Natural killer cell (primary cell): ENCODE data around the gene PLD1. TPM values are rescaled to one million over a fixed set of nuclear protein-coding genes. Genes with fewer than 3 reads are reported as not detected.

ENCODE experiments used
- ATAC-seq, 3 donors: fragments of 150-1000 bp in 2 of 3; fragments of 200-7000 bp in 1 of 3; cut with Tn5 transposase; 1 replicate in 1 of 3; 2 replicates in 2 of 3; pipeline ENCODE4 v1.10.0; 2021; ENCODE audit warnings: mild to moderate bottlenecking in 2 of 3, moderate library complexity in 2 of 3
- DNase-seq, 2 donors: peaks; one replicate each; pipeline versions ENCODE4 v3.0.0 to v3.0.0-alpha.2; 2013 to 2021; ENCODE audit warnings: mixed read lengths in 1 of 2
- H3K27ac ChIP-seq: one replicate; pipeline ENCODE4 v1.5.1; 2013; ENCODE audit warnings: mild to moderate bottlenecking, low read length
- H3K27me3 ChIP-seq: one replicate; pipeline ENCODE4 v1.6.1; 2013; ENCODE audit warnings: low read length; ENCODE audit not compliant: control insufficient read depth, insufficient read depth
- H3K36me3 ChIP-seq: one replicate; pipeline ENCODE4 v1.6.1; 2013; ENCODE audit warnings: low read length; ENCODE audit not compliant: control insufficient read depth, insufficient read depth
- H3K4me1 ChIP-seq: one replicate; pipeline ENCODE4 v1.6.1; 2013; ENCODE audit warnings: low read length; ENCODE audit not compliant: control insufficient read depth, insufficient read depth
- H3K4me3 ChIP-seq: one replicate; pipeline ENCODE4 v1.5.1; 2013; ENCODE audit warnings: low read length
- H3K9me3 ChIP-seq: one replicate; pipeline ENCODE4 v1.6.1; 2013; ENCODE audit warnings: low read length; ENCODE audit not compliant: control insufficient read depth, insufficient read depth
- H3K27ac Mint-ChIP-seq, 2 donors: one replicate each; pipeline ENCODE4 v1.8.0; 2022; ENCODE audit warnings: mild to moderate bottlenecking in 2 of 2, mixed read lengths in 2 of 2, moderate library complexity in 1 of 2
- H3K27me3 Mint-ChIP-seq, 2 donors: one replicate each; pipeline ENCODE4 v1.8.0; 2022; ENCODE audit warnings: low read depth in 2 of 2, mixed read lengths in 2 of 2
- H3K36me3 Mint-ChIP-seq: one replicate; pipeline ENCODE4 v1.8.0; 2022; ENCODE audit warnings: mixed read lengths
- H3K4me1 Mint-ChIP-seq, 2 donors: one replicate each; pipeline ENCODE4 v1.8.0; 2022; ENCODE audit warnings: mixed read lengths in 2 of 2
- H3K4me3 Mint-ChIP-seq: one replicate; pipeline ENCODE4 v1.8.0; 2022; ENCODE audit warnings: mild to moderate bottlenecking, moderate library complexity, mixed read lengths
- H3K9me3 Mint-ChIP-seq, 2 donors: one replicate each; pipeline ENCODE4 v1.8.0; 2022; ENCODE audit warnings: mixed read lengths in 2 of 2
- WGBS: methylation state at CpG from one replicate; pipeline ENCODE4 v1.1.7; 2013; ENCODE audit warnings: missing lambda C conversion rate; ENCODE audit not compliant: insufficient coverage; 5-methylcytosine and 5-hydroxymethylcytosine counted together
- intact Hi-C: fragments of 100-400 bp; cut with micrococcal nuclease; formaldehyde crosslinking; loops from one replicate; pipeline ENCODE4 v1.14.2; 2022
- total RNA-seq, 4 donors: library from RNA; stranded (reverse); fragments of 120-200 nt in 1 of 4; gene quantifications; one replicate each; pipeline versions ENCODE4 v1.2.3 to v1.2.4, GENCODE V29; 2013 to 2022
- TF ChIP-seq, protein P1 (sequence below): fragments of 200-600 bp; IDR thresholded peaks from one replicate; pipeline ENCODE4 v1.8.0; 2022; ENCODE audit warnings: antibody characterized with exemption

PLD1 gene
- total RNA-seq, 3 donors from 2014 or later (not counting 1 experiment from before 2014, with no cell fraction given) = 13.2 to 26.3 (median 17.1) TPM

- no peak overlapping the region for H3K27ac Mint-ChIP-seq
- Histone ChIP-seq H3K27ac (no peak overlapping the region), H3K4me1 (no peaks in the 10 kb centered on the region), H3K9me3 (no peaks in the 10 kb centered on the region), H3K4me3 (no peak overlapping the region), H3K36me3 (no peaks in the 10 kb centered on the region), H3K27me3 (no peaks in the 10 kb centered on the region)
- H3K36me3 Mint-ChIP-seq = no peaks in the 10 kb centered on the region
- intact Hi-C loops = no loop called here
- no peaks in the 10 kb centered on the region for H3K9me3 Mint-ChIP-seq
- ATAC-seq (no peak), DNase-seq (no peak)
- peaks cover 0 to 3% of the 10 kb centered on the region in 2 donors for H3K27me3 Mint-ChIP-seq
- peaks cover 7 to 11% of the 10 kb centered on the region in 2 donors for H3K4me1 Mint-ChIP-seq
- no peak overlapping the region for H3K4me3 Mint-ChIP-seq
- TF ChIP-seq, protein P1, sequence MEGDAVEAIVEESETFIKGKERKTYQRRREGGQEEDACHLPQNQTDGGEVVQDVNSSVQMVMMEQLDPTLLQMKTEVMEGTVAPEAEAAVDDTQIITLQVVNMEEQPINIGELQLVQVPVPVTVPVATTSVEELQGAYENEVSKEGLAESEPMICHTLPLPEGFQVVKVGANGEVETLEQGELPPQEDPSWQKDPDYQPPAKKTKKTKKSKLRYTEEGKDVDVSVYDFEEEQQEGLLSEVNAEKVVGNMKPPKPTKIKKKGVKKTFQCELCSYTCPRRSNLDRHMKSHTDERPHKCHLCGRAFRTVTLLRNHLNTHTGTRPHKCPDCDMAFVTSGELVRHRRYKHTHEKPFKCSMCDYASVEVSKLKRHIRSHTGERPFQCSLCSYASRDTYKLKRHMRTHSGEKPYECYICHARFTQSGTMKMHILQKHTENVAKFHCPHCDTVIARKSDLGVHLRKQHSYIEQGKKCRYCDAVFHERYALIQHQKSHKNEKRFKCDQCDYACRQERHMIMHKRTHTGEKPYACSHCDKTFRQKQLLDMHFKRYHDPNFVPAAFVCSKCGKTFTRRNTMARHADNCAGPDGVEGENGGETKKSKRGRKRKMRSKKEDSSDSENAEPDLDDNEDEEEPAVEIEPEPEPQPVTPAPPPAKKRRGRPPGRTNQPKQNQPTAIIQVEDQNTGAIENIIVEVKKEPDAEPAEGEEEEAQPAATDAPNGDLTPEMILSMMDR = no peak
- WGBS = 91% methylated on average over 1 of the region's 5 CpGs
Measured at GRCh38 chr3:171784937-171785336, 25.3 kb downstream of the PLD1 start.

DNA sequence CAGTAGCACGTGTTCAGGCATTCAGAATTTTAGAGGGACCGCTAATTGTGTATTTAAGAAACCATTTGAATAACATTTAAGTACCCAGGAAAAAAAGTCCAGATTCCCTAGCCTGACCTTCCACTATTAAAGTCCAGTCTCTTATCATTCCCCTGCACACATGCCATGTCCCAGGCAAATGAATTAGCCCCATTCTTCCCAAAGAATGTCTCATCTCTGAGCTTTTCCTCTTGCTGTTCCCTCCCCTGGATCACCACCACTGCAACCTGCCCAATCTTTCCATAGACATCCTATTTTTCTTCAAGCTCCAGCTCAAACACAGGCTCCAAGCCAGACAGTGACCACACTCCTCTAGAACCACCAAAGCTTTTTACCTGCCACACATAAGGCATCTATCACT lies 25.9 kb downstream of the PLD1 start:
- Histone ChIP-seq H3K27me3 (no peaks in the 10 kb centered on the region), H3K4me3 (no peak overlapping the region), H3K9me3 (no peaks in the 10 kb centered on the region), H3K27ac (no peak overlapping the region), H3K36me3 (no peaks in the 10 kb centered on the region), H3K4me1 (no peaks in the 10 kb centered on the region)
- no peaks in the 10 kb centered on the region for H3K36me3 Mint-ChIP-seq
- intact Hi-C loops = no loop called here
- DNase-seq = no peak
- peaks cover 7 to 11% of the 10 kb centered on the region in 2 donors for H3K4me1 Mint-ChIP-seq
- H3K27ac Mint-ChIP-seq = no peak overlapping the region
- TF ChIP-seq, protein P1 = no peak
- no peaks in the 10 kb centered on the region for H3K9me3 Mint-ChIP-seq
- no peak for ATAC-seq
- H3K4me3 Mint-ChIP-seq = no peak overlapping the region
- peaks cover 0 to 3% of the 10 kb centered on the region in 2 donors for H3K27me3 Mint-ChIP-seq
- 100% methylated on average over 2 of the region's 2 CpGs for WGBS

GRCh38 chr3:171783626-171784025 lies 26.7 kb downstream of the PLD1 start:
- DNase-seq (no peak), ATAC-seq (no peak)
- Histone ChIP-seq H3K4me1 (no peaks in the 10 kb centered on the region), H3K36me3 (no peaks in the 10 kb centered on the region), H3K27me3 (no peaks in the 10 kb centered on the region), H3K9me3 (no peaks in the 10 kb centered on the region), H3K27ac (no peak overlapping the region), H3K4me3 (no peak overlapping the region)
- 100% methylated on average over 2 of the region's 5 CpGs for WGBS
- TF ChIP-seq, protein P1 = no peak
- no peaks in the 10 kb centered on the region for H3K9me3 Mint-ChIP-seq
- no peaks in the 10 kb centered on the region for H3K36me3 Mint-ChIP-seq
- intact Hi-C loops = no loop called here
- no peak overlapping the region for H3K4me3 Mint-ChIP-seq
- H3K4me1 Mint-ChIP-seq = peaks cover 1 to 5% of the 10 kb centered on the region in 2 donors
- no peak overlapping the region for H3K27ac Mint-ChIP-seq
- H3K27me3 Mint-ChIP-seq = peaks cover 0 to 3% of the 10 kb centered on the region in 2 donors

- no peaks in the 10 kb centered on the region for H3K27me3 ChIP-seq
- no peak overlapping the region for H3K4me3 Mint-ChIP-seq
- no peak overlapping the region for H3K27ac Mint-ChIP-seq
- no peak for DNase-seq
- H3K36me3 ChIP-seq = no peaks in the 10 kb centered on the region
- no peak overlapping the region for H3K4me3 ChIP-seq
- no peak for ATAC-seq
- H3K4me1 ChIP-seq = no peaks in the 10 kb centered on the region
- no peak overlapping the region for H3K27ac ChIP-seq
- 87% methylated on average over 2 of the region's 2 CpGs for whole genome bisulfite sequencing
- TF ChIP-seq, protein P1 = no peak
- H3K27me3 Mint-ChIP-seq = peaks cover 0 to 3% of the 10 kb centered on the region in 2 donors
- H3K9me3 ChIP-seq = no peaks in the 10 kb centered on the region
- H3K4me1 Mint-ChIP-seq = peaks cover 0 to 5% of the 10 kb centered on the region in 2 donors
- H3K9me3 Mint-ChIP-seq = no peaks in the 10 kb centered on the region
- intact Hi-C loops = no loop called here
- no peaks in the 10 kb centered on the region for H3K36me3 Mint-ChIP-seq
Measured at GRCh38 chr3:171783086-171783485, 27.2 kb downstream of the PLD1 start.
